ENCODE measurements around the gene MFGE8. TPM values are rescaled to one million over a fixed set of nuclear protein-coding genes. Genes with fewer than 3 reads are reported as not detected.
"Not testable (repeated sequence)": the region's sequence is repeated elsewhere in the genome, so short reads cannot be mapped to it uniquely, and the experiment has no call there.

The MFGE8 gene
- total RNA-seq, 1 experiment from 2014 or later: 149 TPM

GRCh38 chr15:88932271-88932874, 19.2 kb upstream of the MFGE8 start:
- Histone ChIP-seq H3K4me1 (replicated peaks) (0 out of 2 replicates have a peak, but pooled peaks cover 3% of the 10 kb centered on the region), H3K4me3 (no peak overlapping the region), H3K27me3 (replicated peaks) (no peaks in the 10 kb centered on the region), H3K36me3 (no peaks in the 10 kb centered on the region), H3K9me3 (replicated peaks) (0 out of 2 replicates have a peak, but pooled peaks cover 2% of the 10 kb centered on the region), H3K27ac (no peak overlapping the region)
- no peak for DNase-seq (ENCODE audit: low read depth in 1 of 2, low spot score in 2 of 2)

- Histone ChIP-seq H3K36me3 (no peaks in the 10 kb centered on the region), H3K4me3 (no peak overlapping the region), H3K9me3 (replicated peaks) (0 out of 2 replicates have a peak, but pooled peaks cover 2% of the 10 kb centered on the region), H3K27me3 (replicated peaks) (no peaks in the 10 kb centered on the region), H3K27ac (no peak overlapping the region), H3K4me1 (replicated peaks) (0 out of 2 replicates have a peak, but pooled peaks cover 3% of the 10 kb centered on the region)
- no peak for DNase-seq (ENCODE audit: low read depth in 1 of 2, low spot score in 2 of 2)
Measured at GRCh38 chr15:88930579-88930978, 17.4 kb upstream of the MFGE8 start.

GRCh38 chr15:88929358-88930098, 16.3 kb upstream of the MFGE8 start:
- not testable (repeated sequence) for DNase-seq (ENCODE audit: low read depth in 1 of 2, low spot score in 2 of 2); H3K9me3 ChIP-seq (replicated peaks); H3K27ac ChIP-seq; H3K4me1 ChIP-seq (replicated peaks); H3K4me3 ChIP-seq; H3K36me3 ChIP-seq; H3K27me3 ChIP-seq (replicated peaks)

GRCh38 chr15:88928192-88928591, 15.0 kb upstream of the MFGE8 start:
- H3K4me3 ChIP-seq; DNase-seq (ENCODE audit: low read depth in 1 of 2, low spot score in 2 of 2); H3K27ac ChIP-seq: not testable (repeated sequence)

GRCh38 chr15:88925648-88926047, 12.5 kb upstream of the MFGE8 start:
- H3K36me3 ChIP-seq; H3K27me3 ChIP-seq (replicated peaks); H3K9me3 ChIP-seq (replicated peaks); H3K4me3 ChIP-seq; DNase-seq (ENCODE audit: low read depth in 1 of 2, low spot score in 2 of 2); H3K27ac ChIP-seq: not testable (repeated sequence)
- H3K4me1 ChIP-seq (replicated peaks): peaks cover 12% of the 10 kb centered on the region

More at GRCh38 chr15:88928192-88928591, 15.0 kb upstream of the MFGE8 start:
- H3K4me1 ChIP-seq (replicated peaks); H3K36me3 ChIP-seq; H3K9me3 ChIP-seq (replicated peaks); H3K27me3 ChIP-seq (replicated peaks): not testable (repeated sequence)

GRCh38 chr15:88920892-88921435, 7.8 kb upstream of the MFGE8 start:
- Histone ChIP-seq H3K4me1 (replicated peaks) (peaks cover 41% of the 10 kb centered on the region), H3K27ac (peak overlapping the region; percentile 60)
- H3K36me3 ChIP-seq; H3K9me3 ChIP-seq (replicated peaks); H3K4me3 ChIP-seq; H3K27me3 ChIP-seq (replicated peaks): not testable (repeated sequence)
- peak in 1 of 2 experiments; percentile 49 for DNase-seq (ENCODE audit: low read depth in 1 of 2, low spot score in 2 of 2)

- peaks cover 41% of the 10 kb centered on the region for H3K4me1 ChIP-seq (replicated peaks)
- H3K9me3 ChIP-seq (replicated peaks): no peaks in the 10 kb centered on the region
- H3K27me3 ChIP-seq (replicated peaks): no peaks in the 10 kb centered on the region
- H3K4me3 ChIP-seq: no peak overlapping the region
- peak overlapping the region; percentile 60 for H3K27ac ChIP-seq
- DNase-seq (ENCODE audit: low read depth in 1 of 2, low spot score in 2 of 2): peak; percentile 59 to 83
- no peaks in the 10 kb centered on the region for H3K36me3 ChIP-seq
Measured at GRCh38 chr15:88920186-88920891, 7.2 kb upstream of the MFGE8 start.

GRCh38 chr15:88918738-88919137, 5.6 kb upstream of the MFGE8 start:
- H3K36me3 ChIP-seq: no peaks in the 10 kb centered on the region
- no peaks in the 10 kb centered on the region for H3K9me3 ChIP-seq (replicated peaks)
- H3K27me3 ChIP-seq (replicated peaks): no peaks in the 10 kb centered on the region
- H3K4me1 ChIP-seq (replicated peaks): peaks cover 41% of the 10 kb centered on the region
- H3K4me3 ChIP-seq: no peak overlapping the region
- H3K27ac ChIP-seq: peak overlapping the region; percentile 62
- DNase-seq (ENCODE audit: low read depth in 1 of 2, low spot score in 2 of 2): peak; percentile 87 to 92

GRCh38 chr15:88917760-88918159, 4.6 kb upstream of the MFGE8 start:
- H3K9me3 ChIP-seq (replicated peaks): no peaks in the 10 kb centered on the region
- peaks cover 44% of the 10 kb centered on the region for H3K4me1 ChIP-seq (replicated peaks)
- no peak for DNase-seq (ENCODE audit: low read depth in 1 of 2, low spot score in 2 of 2)
- H3K27ac ChIP-seq: no peak overlapping the region
- no peak overlapping the region for H3K4me3 ChIP-seq
- no peaks in the 10 kb centered on the region for H3K27me3 ChIP-seq (replicated peaks)
- H3K36me3 ChIP-seq: no peaks in the 10 kb centered on the region; the same call in 1 of the 2 replicates

GRCh38 chr15:88915354-88915753, 2.2 kb upstream of the MFGE8 start:
- Histone ChIP-seq H3K4me3 (no peak overlapping the region), H3K27ac (no peak overlapping the region), H3K9me3 (replicated peaks) (no peaks in the 10 kb centered on the region), H3K27me3 (replicated peaks) (no peaks in the 10 kb centered on the region), H3K36me3 (peaks cover 11% of the 10 kb centered on the region), H3K4me1 (replicated peaks) (peaks cover 47% of the 10 kb centered on the region)
- no peak for DNase-seq (ENCODE audit: low read depth in 1 of 2, low spot score in 2 of 2)

- H3K36me3 ChIP-seq: peaks cover 26% of the 10 kb centered on the region
- H3K9me3 ChIP-seq (replicated peaks): no peaks in the 10 kb centered on the region
- peak overlapping the region; percentile 65 for H3K4me3 ChIP-seq
- H3K27ac ChIP-seq: peak overlapping the region; percentile 73
- no peak for DNase-seq (ENCODE audit: low read depth in 1 of 2, low spot score in 2 of 2)
- H3K4me1 ChIP-seq (replicated peaks): peaks cover 32% of the 10 kb centered on the region
- no peaks in the 10 kb centered on the region for H3K27me3 ChIP-seq (replicated peaks)
Measured at GRCh38 chr15:88913850-88914169, 631 bp upstream of the MFGE8 start.

- Histone ChIP-seq H3K27ac (peak overlapping the region; percentile 73; the same call in 1 of the 2 replicates), H3K36me3 (peaks cover 39% of the 10 kb centered on the region), H3K9me3 (replicated peaks) (no peaks in the 10 kb centered on the region), H3K4me1 (replicated peaks) (peaks cover 21% of the 10 kb centered on the region), H3K27me3 (replicated peaks) (no peaks in the 10 kb centered on the region), H3K4me3 (peak overlapping the region; percentile 65)
- peak in 1 of 2 experiments; percentile 55 for DNase-seq (ENCODE audit: low read depth in 1 of 2, low spot score in 2 of 2)
Measured at GRCh38 chr15:88912500-88912921, 668 bp downstream of the MFGE8 start.

- H3K27me3 ChIP-seq (replicated peaks): no peaks in the 10 kb centered on the region
- H3K36me3 ChIP-seq: peaks cover 46% of the 10 kb centered on the region
- peak overlapping the region; percentile 65 for H3K4me3 ChIP-seq
- no peak for DNase-seq (ENCODE audit: low read depth in 1 of 2, low spot score in 2 of 2)
- no peaks in the 10 kb centered on the region for H3K9me3 ChIP-seq (replicated peaks)
- no peak overlapping the region for H3K27ac ChIP-seq
- H3K4me1 ChIP-seq (replicated peaks): peaks cover 21% of the 10 kb centered on the region
Measured at GRCh38 chr15:88911766-88912118, 1.4 kb downstream of the MFGE8 start.

Measured in SJSA1 (cell line).